Measurements from ENCODE around the gene IL1RL2. TPM values are rescaled to one million over a fixed set of nuclear protein-coding genes. Genes with fewer than 3 reads are reported as not detected.

Gene IL1RL2
- total RNA-seq, 1 experiment from 2014 or later = not detected

- DNase-seq (ENCODE audit: low spot score) = no peak
- Mint-ChIP-seq H3K27ac (no peak overlapping the region), H3K4me3 (no peak overlapping the region), H3K4me1 (no peaks in the 10 kb centered on the region), H3K27me3 (ENCODE audit: low read depth) (no peaks in the 10 kb centered on the region), H3K36me3 (peaks cover 4% of the 10 kb centered on the region), H3K9me3 (peaks cover 27% of the 10 kb centered on the region)
- no peak for ATAC-seq
- ChIA-PET CTCF (interaction anchor here (1.2 to 1.8 kb wide), 2 partner anchors 25 to 196 kb away, joined by 3 to 8 read pairs; partner anchors contain the start of gene SLC9A4), POLR2A (no interaction called here)
- TF ChIP-seq CREB1 (CRISPR knock-in tag; IDR thresholded peaks at IDR 0.05) (no peak), ZNF671 (CRISPR knock-in tag; IDR thresholded peaks at IDR 0.05) (no peak), ZNF416 (CRISPR knock-in tag; IDR thresholded peaks at IDR 0.05) (no peak), GTF2I (CRISPR knock-in tag; conservative IDR thresholded peaks at IDR 0.05) (no peak), TP53 (CRISPR knock-in tag; IDR thresholded peaks at IDR 0.05) (no peak), USF1 (CRISPR knock-in tag; IDR thresholded peaks at IDR 0.05) (no peak), RORB (CRISPR knock-in tag; IDR thresholded peaks at IDR 0.05) (no peak), TEAD1 (CRISPR knock-in tag; IDR thresholded peaks at IDR 0.05) (no peak)
Observed at GRCh38 chr2:102276549-102277201, 89.9 kb downstream of the IL1RL2 start.

DNA sequence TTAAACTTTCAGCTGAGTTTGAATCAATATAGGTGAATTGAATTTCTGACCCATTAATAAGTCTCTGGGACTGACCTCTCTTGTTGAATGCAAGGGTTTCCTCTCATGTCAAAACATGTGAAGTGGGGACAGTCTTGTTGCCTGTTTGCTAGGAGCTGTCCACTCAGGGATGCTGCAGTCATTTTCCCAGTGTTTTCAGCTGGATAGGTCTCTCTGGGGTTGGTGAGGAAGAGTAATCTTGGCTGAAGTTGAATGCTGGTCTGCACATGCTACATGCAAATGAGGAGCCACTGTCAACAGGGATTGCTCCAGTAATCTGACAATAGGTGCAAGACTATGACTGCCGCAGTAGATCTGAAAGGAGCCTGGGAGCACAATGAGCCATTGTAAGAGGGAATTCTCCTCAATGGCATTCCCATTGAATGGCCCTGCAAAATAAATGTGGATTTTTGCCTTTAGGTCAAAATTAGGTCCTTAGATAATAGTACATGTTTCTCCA is 90.4 kb downstream of the IL1RL2 start:
- ChIA-PET POLR2A (no interaction called here), CTCF (interaction anchor here (1.8 kb wide), 1 partner anchor 26 kb away, joined by 8 read pairs; no protein-coding TSS in a partner anchor)
- TF ChIP-seq ZNF138 (CRISPR knock-in tag; conservative IDR thresholded peaks at IDR 0.05) (no peak), FOXJ3 (CRISPR knock-in tag; IDR thresholded peaks at IDR 0.05; ENCODE audit: borderline replicate concordance) (no peak), JAZF1 (CRISPR knock-in tag; IDR thresholded peaks at IDR 0.05) (no peak)
- ATAC-seq = no peak
- H3K4me3 Mint-ChIP-seq = no peak overlapping the region
- DNase-seq (ENCODE audit: low spot score) = no peak
- peaks cover 27% of the 10 kb centered on the region for H3K9me3 Mint-ChIP-seq
- H3K27ac Mint-ChIP-seq = no peak overlapping the region
- peaks cover 4% of the 10 kb centered on the region for H3K36me3 Mint-ChIP-seq
- H3K27me3 Mint-ChIP-seq (ENCODE audit: low read depth) = no peaks in the 10 kb centered on the region
- H3K4me1 Mint-ChIP-seq = no peaks in the 10 kb centered on the region

DNA sequence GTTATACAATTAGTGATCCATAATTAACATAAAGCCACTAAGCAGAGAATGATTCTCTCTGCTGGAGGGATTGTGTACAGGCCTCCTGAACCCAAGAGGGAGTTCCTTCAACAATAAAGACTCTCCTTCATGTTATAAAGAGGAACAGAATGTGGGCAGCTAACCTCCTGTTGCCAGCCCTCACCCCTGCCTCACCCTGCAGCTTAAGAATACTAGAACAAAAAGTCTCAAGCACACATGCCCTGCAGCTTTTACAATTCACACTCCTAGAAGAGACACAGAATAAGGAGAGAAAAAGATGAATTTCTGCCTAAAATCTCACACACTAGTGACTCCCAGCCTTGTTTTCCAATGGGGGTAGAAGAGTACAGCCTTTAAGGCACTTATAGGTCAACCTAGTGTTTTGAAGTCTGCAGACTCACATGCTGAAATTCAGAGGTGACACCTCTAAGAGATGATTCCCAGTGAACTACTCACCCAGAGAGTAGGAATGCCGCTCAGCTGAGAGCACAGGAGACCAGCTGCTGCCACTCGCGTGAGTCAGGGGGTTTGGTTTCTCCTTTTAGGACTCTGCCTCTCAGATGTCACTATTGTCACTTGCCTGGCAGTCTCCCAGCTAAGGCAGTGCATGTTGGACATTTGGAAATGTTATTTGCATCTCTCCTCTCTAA is 92.0 kb downstream of the IL1RL2 start:
- peaks cover 4% of the 10 kb centered on the region for H3K36me3 Mint-ChIP-seq
- H3K4me1 Mint-ChIP-seq = no peaks in the 10 kb centered on the region
- no peak overlapping the region for H3K4me3 Mint-ChIP-seq
- H3K27ac Mint-ChIP-seq = no peak overlapping the region
- ATAC-seq = no peak
- DNase-seq (ENCODE audit: low spot score) = no peak
- TF ChIP-seq PRDM15 (CRISPR knock-in tag; IDR thresholded peaks at IDR 0.05) (no peak), FOXK1 (CRISPR knock-in tag; IDR thresholded peaks at IDR 0.05) (no peak), MXD4 (CRISPR knock-in tag; IDR thresholded peaks at IDR 0.05; ENCODE audit: borderline replicate concordance) (no peak), ZNF317 (CRISPR knock-in tag; IDR thresholded peaks at IDR 0.05; ENCODE audit: borderline replicate concordance, low read depth) (no peak), IRF1 (CRISPR knock-in tag; IDR thresholded peaks at IDR 0.05) (no peak)
- ChIA-PET CTCF (interaction anchor here (1.0 kb wide), 1 partner anchor 194 kb away, joined by 3 read pairs; the partner anchor contains the start of gene SLC9A4), POLR2A (no interaction called here)
- peaks cover 24% of the 10 kb centered on the region for H3K9me3 Mint-ChIP-seq
- no peaks in the 10 kb centered on the region for H3K27me3 Mint-ChIP-seq (ENCODE audit: low read depth)
